GM12878 (cell line): ENCODE measurements around the gene RARRES1. TPM values are rescaled to one million over a fixed set of nuclear protein-coding genes. Genes with fewer than 3 reads are reported as not detected.

Experiments
- ATAC-seq: fragments of 200-7000 bp; cut with Tn5 transposase; 3 replicates; pipeline ENCODE4 v1.9.1; 2020; ENCODE audit warnings: mild to moderate bottlenecking, moderate library complexity
- BruUV-seq: library from RNA; stranded (reverse); fragments of 400-500 nt; replicated peaks from 2 replicates; lab custom pipeline; 2021; lab: Mats Ljungman, UMichigan
- CTCF ChIA-PET: fragments of 300-600 bp; sonication (Branson Sonifier 250); formaldehyde crosslinking; extraction: SDS; loops from one replicate; lab custom pipeline; 2021; ENCODE audit warnings: inconsistent platforms; lab: Yijun Ruan, JAX
- POLR2A ChIA-PET: fragments of 350-600 bp; formaldehyde crosslinking; extraction: SDS; loops from one replicate; lab custom pipeline; 2021; ENCODE audit warnings: inconsistent platforms; lab: Charles Lee
- RAD21 ChIA-PET: fragments of 300-600 bp; sonication (Branson Sonifier 250); formaldehyde crosslinking; loops from one replicate; lab custom pipeline; 2023; ENCODE audit warnings: antibody characterized with exemption; ENCODE audit not compliant: unreplicated experiment; lab: Charles Lee
- SMC1A ChIA-PET: fragments of 300-600 bp; sonication (Branson Sonifier 250); formaldehyde crosslinking; loops from one replicate; lab custom pipeline; 2023; ENCODE audit not compliant: unreplicated experiment, uncharacterized antibody; lab: Charles Lee
- DNase-seq: peaks from one replicate; pipeline ENCODE4 v3.0.0-alpha.2; 2011; ENCODE audit warnings: low read depth, low spot score
- FAIRE-seq: peaks from 3 replicates; lab custom pipeline; 2011; peaks lifted over from hg19 to GRCh38; lab: Jason Lieb, UNC
- H2AFZ ChIP-seq: 2 replicates; pipeline ENCODE4 v1.6.0; 2011; ENCODE audit warnings: low read depth, low read length, control low read depth; ENCODE audit not compliant: control insufficient read depth
- H3K27ac ChIP-seq: 2 replicates; pipeline ENCODE4 v1.5.1; 2011; ENCODE audit warnings: control low read depth; ENCODE audit not compliant: control insufficient read depth, insufficient read depth
- H3K27me3 ChIP-seq, 2 experiments: replicated peaks in 1 of 2; 2 replicates each; pipeline versions ENCODE4 v1.6.0 to v1.6.1; 2011; ENCODE audit warnings: low read length in 1 of 2; ENCODE audit not compliant: control insufficient read depth in 2 of 2, insufficient read depth in 2 of 2
- H3K36me3 ChIP-seq, 2 experiments: 2 replicates each; pipeline ENCODE4 v1.5.1; 2011; ENCODE audit warnings: low read length in 1 of 2; ENCODE audit not compliant: control insufficient read depth in 2 of 2, insufficient read depth in 2 of 2
- H3K4me1 ChIP-seq: 2 replicates; pipeline ENCODE4 v1.6.1; 2011; ENCODE audit warnings: mild to moderate bottlenecking, low read length, moderate library complexity, mixed read lengths; ENCODE audit not compliant: control insufficient read depth, insufficient read depth
- H3K4me2 ChIP-seq: 2 replicates; pipeline ENCODE4 v1.6.0; 2011; ENCODE audit warnings: control low read depth; ENCODE audit not compliant: control insufficient read depth, insufficient read depth
- H3K4me3 ChIP-seq: fragments of 200-600 bp; sonication (generic); 2 replicates; pipeline ENCODE4 v1.5.1; 2016
- H3K79me2 ChIP-seq: 2 replicates; pipeline ENCODE4 v1.6.0; 2011; ENCODE audit warnings: low read length; ENCODE audit not compliant: control insufficient read depth, insufficient read depth
- H3K9ac ChIP-seq: 2 replicates; pipeline ENCODE4 v1.8.0; 2011; ENCODE audit warnings: low read length, control low read depth, mixed read lengths; ENCODE audit not compliant: control insufficient read depth, insufficient read depth
- H3K9me3 ChIP-seq: replicated peaks from 3 replicates; pipeline ENCODE4 v1.5.1; 2011; ENCODE audit warnings: mild to moderate bottlenecking, low read length; ENCODE audit not compliant: control insufficient read depth, insufficient read depth
- H4K20me1 ChIP-seq: 2 replicates; pipeline ENCODE4 v1.6.0; 2011; ENCODE audit not compliant: control insufficient read depth, insufficient read depth
- CBFB ChIP-seq: IDR thresholded peaks from 2 replicates; pipeline ENCODE4 v1.6.1; 2016; ENCODE audit warnings: antibody characterized with exemption, low read depth
- CBX5 ChIP-seq: sonication (generic); IDR thresholded peaks from 2 replicates; pipeline ENCODE4 v1.6.1; 2016; ENCODE audit warnings: low read depth, moderate library complexity, mild to moderate bottlenecking, inconsistent platforms
- CHD2 ChIP-seq: IDR thresholded peaks from 2 replicates; pipeline ENCODE4 v1.6.1; 2011; ENCODE audit warnings: low read depth, low read length, improper control_type of control experiment, borderline replicate concordance
- EED ChIP-seq: sonication (generic); IDR thresholded peaks from 2 replicates; pipeline ENCODE4 v1.6.1; 2016; ENCODE audit warnings: antibody characterized with exemption, low read depth
- MEF2B ChIP-seq: fragments of 450-650 bp; IDR thresholded peaks from 2 replicates; pipeline ENCODE4 v1.6.1; 2018; ENCODE audit warnings: mild to moderate bottlenecking, moderate library complexity; ENCODE audit not compliant: partially characterized antibody, poor library complexity, severe bottlenecking
- MTA3 ChIP-seq: IDR thresholded peaks from 2 replicates; pipeline ENCODE4 v1.6.1; 2012; ENCODE audit warnings: low read length, inconsistent platforms, borderline replicate concordance
- NFIC ChIP-seq: IDR thresholded peaks from 2 replicates; pipeline ENCODE4 v1.6.1; 2012; ENCODE audit warnings: low read depth, mild to moderate bottlenecking, inconsistent platforms, low read length, moderate library complexity
- TARDBP ChIP-seq: IDR thresholded peaks from 2 replicates; pipeline ENCODE4 v1.6.1; 2016; ENCODE audit warnings: borderline replicate concordance
- ZNF207 ChIP-seq: fragments of 450-650 bp; IDR thresholded peaks from 2 replicates; pipeline ENCODE4 v1.6.1; 2014; ENCODE audit warnings: antibody characterized with exemption, mild to moderate bottlenecking, borderline replicate concordance
- ZNF622 ChIP-seq: fragments of 450-650 bp; IDR thresholded peaks from 2 replicates; pipeline ENCODE4 v1.6.1; 2017; ENCODE audit warnings: mild to moderate bottlenecking, inconsistent platforms
- WGBS: methylation state at CpG from one replicate; pipeline ENCODE4 v1.1.6; 2016; ENCODE audit warnings: low lambda C conversion rate; ENCODE audit not compliant: insufficient replicate concordance, insufficient coverage; ENCODE audit errors: missing lambda C conversion rate; 5-methylcytosine and 5-hydroxymethylcytosine counted together
- in situ Hi-C: fragments of 300-500 bp; cut with MboI; formaldehyde crosslinking; loops from 9 replicates; pipeline ENCODE4 v1.14.3; 2018; ENCODE audit warnings: mixed read lengths
- intact Hi-C: fragments of 100-400 bp; cut with micrococcal nuclease; formaldehyde crosslinking; loops from one replicate; pipeline ENCODE4 v1.14.2; 2022; ENCODE audit not compliant: unreplicated experiment
- polyA plus RNA-seq, 11 experiments: library from polyadenylated mRNA; depleted of rRNA in 4 of 11; unstranded in 6 of 11; stranded (reverse) in 5 of 11; fragments of >200 nt; fragmentation: Nextera tagmentation in 4 of 11; fragmentation: Illumina TruSeq in 1 of 11; extraction: Ambion mirVana in 4 of 11; extraction: Trizol in 1 of 11; gene quantifications; 1 replicate in 1 of 11; 2 replicates in 10 of 11; pipeline versions ENCODE4 v1.2.1 to v1.2.3, GENCODE V29; 2011 to 2016; ENCODE audit warnings: inconsistent platforms in 2 of 11, missing spikeins in 2 of 11, low read depth in 1 of 11
- total RNA-seq, 4 experiments: library from RNA; depleted of rRNA in 3 of 4; stranded (reverse); fragments of >200 nt in 3 of 4; fragmentation: Illumina TruSeq in 1 of 4; extraction: Trizol in 1 of 4; gene quantifications; 2 replicates each; pipeline versions ENCODE4 v1.2.1 to v1.2.3, GENCODE V29; 2013 to 2021
- TF ChIP-seq, protein P1 (sequence below): fragments of 450-650 bp; IDR thresholded peaks from 2 replicates; pipeline ENCODE4 v1.6.1; 2016; ENCODE audit warnings: mild to moderate bottlenecking
- TF ChIP-seq, protein P2 (sequence below): IDR thresholded peaks from 2 replicates; pipeline ENCODE4 v1.6.1; 2012; ENCODE audit warnings: low read depth, low read length, improper control_type of control experiment
- TF ChIP-seq, protein P3 (sequence below): fragments of 450-650 bp; IDR thresholded peaks from 2 replicates; pipeline ENCODE4 v1.6.1; 2018; ENCODE audit warnings: mild to moderate bottlenecking, low read depth, moderate library complexity; ENCODE audit not compliant: partially characterized antibody

RARRES1 gene
- total and polyA plus RNA-seq, 10 of the 15 experiments (the other 5 are each of a cell fraction or from before 2014, with no cell fraction given) = 0.02 to 0.83 (median 0.63) TPM; not detected in 7

DNA sequence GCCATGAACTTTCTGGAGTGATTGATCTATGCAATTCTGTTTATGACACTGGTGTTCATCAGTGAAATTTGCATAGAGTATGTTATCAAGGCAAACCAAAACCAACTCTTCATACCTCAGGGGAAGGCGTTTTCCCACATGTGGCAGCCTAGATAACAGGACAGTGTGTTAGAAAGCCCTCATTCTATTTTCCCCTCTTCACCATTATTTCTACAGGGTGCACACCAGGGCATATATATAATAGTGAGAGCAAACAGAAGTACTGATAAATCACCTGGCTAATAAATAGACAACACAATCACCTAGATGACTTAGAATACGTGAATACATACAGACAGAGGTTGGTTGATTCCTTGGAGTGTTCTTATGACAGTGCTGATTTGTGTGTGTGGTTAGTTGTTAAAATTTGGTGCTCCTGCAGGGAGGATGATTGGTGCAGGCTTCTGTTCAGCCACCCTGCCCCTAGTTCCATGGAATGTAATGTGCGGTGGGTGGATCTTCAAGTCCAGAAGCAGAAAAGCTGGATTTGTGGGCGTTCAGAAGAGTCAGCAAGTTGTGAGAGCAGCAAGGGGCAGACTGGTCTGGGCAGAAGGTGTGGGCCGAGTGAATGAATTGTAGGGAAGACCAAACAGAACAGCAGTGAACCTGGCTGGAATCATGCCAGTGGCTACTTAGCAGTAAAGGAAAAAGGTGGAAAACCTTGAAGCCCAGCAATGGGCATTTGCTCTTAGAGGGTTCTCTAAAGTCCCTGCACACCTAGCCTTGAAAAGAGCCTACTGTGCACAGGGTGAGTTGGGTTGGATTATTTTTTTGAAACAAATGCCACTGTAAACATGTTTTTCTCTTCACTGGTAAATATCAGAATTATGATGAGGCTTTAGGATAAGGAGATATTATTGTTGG, 11.7 kb upstream of the RARRES1 start:
- H3K27ac ChIP-seq = no peak overlapping the region
- in situ Hi-C loops = no loop called here
- no peaks in the 10 kb centered on the region; a peak in 1 of 4 replicates for H3K36me3 ChIP-seq
- ATAC-seq (no peak), DNase-seq (no peak), FAIRE-seq (no peak)
- no TSS peak for BruUV-seq
- SMC1A ChIA-PET = interaction anchor here (1.0 to 2.5 kb wide), 3 partner anchors 11 to 40 kb away, joined by 3 to 9 read pairs (median 3); no protein-coding TSS in a partner anchor
- CTCF ChIA-PET = interaction anchor here (1.0 to 3.4 kb wide), 4 partner anchors 10 to 46 kb away, joined by 3 to 23 read pairs (median 3); no protein-coding TSS in a partner anchor
- H3K4me3 ChIP-seq = no peak overlapping the region
- H3K27me3 ChIP-seq = no peaks in the 10 kb centered on the region
- no peak overlapping the region for H2AFZ ChIP-seq
- RAD21 ChIA-PET = interaction anchor here (1.0 kb wide), 1 partner anchor 16 kb away, joined by 3 read pairs; no protein-coding TSS in a partner anchor
- H4K20me1 ChIP-seq = no peaks in the 10 kb centered on the region
- H3K9me3 ChIP-seq = no peaks in the 10 kb centered on the region
- no peak for TF ChIP-seq CBFB
- TF ChIP-seq CHD2 = no peak
- TF ChIP-seq, protein P1, sequence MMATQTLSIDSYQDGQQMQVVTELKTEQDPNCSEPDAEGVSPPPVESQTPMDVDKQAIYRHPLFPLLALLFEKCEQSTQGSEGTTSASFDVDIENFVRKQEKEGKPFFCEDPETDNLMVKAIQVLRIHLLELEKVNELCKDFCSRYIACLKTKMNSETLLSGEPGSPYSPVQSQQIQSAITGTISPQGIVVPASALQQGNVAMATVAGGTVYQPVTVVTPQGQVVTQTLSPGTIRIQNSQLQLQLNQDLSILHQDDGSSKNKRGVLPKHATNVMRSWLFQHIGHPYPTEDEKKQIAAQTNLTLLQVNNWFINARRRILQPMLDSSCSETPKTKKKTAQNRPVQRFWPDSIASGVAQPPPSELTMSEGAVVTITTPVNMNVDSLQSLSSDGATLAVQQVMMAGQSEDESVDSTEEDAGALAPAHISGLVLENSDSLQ = no peak
- no peak for TF ChIP-seq ZNF622
- TF ChIP-seq, protein P2, sequence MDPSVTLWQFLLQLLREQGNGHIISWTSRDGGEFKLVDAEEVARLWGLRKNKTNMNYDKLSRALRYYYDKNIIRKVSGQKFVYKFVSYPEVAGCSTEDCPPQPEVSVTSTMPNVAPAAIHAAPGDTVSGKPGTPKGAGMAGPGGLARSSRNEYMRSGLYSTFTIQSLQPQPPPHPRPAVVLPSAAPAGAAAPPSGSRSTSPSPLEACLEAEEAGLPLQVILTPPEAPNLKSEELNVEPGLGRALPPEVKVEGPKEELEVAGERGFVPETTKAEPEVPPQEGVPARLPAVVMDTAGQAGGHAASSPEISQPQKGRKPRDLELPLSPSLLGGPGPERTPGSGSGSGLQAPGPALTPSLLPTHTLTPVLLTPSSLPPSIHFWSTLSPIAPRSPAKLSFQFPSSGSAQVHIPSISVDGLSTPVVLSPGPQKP = no peak
- TF ChIP-seq MTA3 = no peak
- no peak for TF ChIP-seq CBX5
- TF ChIP-seq TARDBP = no peak
- no peak for TF ChIP-seq ZNF207
- TF ChIP-seq EED = no peak
- TF ChIP-seq NFIC = no peak
- TF ChIP-seq, protein P3, sequence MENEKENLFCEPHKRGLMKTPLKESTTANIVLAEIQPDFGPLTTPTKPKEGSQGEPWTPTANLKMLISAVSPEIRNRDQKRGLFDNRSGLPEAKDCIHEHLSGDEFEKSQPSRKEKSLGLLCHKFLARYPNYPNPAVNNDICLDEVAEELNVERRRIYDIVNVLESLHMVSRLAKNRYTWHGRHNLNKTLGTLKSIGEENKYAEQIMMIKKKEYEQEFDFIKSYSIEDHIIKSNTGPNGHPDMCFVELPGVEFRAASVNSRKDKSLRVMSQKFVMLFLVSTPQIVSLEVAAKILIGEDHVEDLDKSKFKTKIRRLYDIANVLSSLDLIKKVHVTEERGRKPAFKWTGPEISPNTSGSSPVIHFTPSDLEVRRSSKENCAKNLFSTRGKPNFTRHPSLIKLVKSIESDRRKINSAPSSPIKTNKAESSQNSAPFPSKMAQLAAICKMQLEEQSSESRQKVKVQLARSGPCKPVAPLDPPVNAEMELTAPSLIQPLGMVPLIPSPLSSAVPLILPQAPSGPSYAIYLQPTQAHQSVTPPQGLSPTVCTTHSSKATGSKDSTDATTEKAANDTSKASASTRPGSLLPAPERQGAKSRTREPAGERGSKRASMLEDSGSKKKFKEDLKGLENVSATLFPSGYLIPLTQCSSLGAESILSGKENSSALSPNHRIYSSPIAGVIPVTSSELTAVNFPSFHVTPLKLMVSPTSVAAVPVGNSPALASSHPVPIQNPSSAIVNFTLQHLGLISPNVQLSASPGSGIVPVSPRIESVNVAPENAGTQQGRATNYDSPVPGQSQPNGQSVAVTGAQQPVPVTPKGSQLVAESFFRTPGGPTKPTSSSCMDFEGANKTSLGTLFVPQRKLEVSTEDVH = no peak
- TF ChIP-seq MEF2B = no peak
- POLR2A ChIA-PET = no interaction called here
- WGBS = 72% methylated on average over 5 of the region's 5 CpGs
- intact Hi-C loops = no loop called here
- no peaks in the 10 kb centered on the region for H3K79me2 ChIP-seq
- H3K4me2 ChIP-seq = no peak overlapping the region
- no peak overlapping the region for H3K9ac ChIP-seq
- peaks cover 5% of the 10 kb centered on the region; the same call in 1 of the 2 replicates for H3K4me1 ChIP-seq
